Neural cell (in vitro differentiated cells): ENCODE data around the gene CEMIP. TPM values are rescaled to one million over a fixed set of nuclear protein-coding genes. Genes with fewer than 3 reads are reported as not detected.

Experiments used
- H2AFZ ChIP-seq: fragments of 200-600, 300-800 bp; sonication (generic), shearing (Covaris generic); 2 replicates; pipeline ENCODE4 v1.6.0; 2014; ENCODE audit warnings: low read depth, mild to moderate bottlenecking, antibody characterized with exemption, low read length, moderate library complexity
- H3F3A ChIP-seq: fragments of 200-600 bp; shearing (Covaris generic); 2 replicates; pipeline ENCODE4 v1.6.1; 2016; ENCODE audit warnings: mild to moderate bottlenecking, moderate library complexity, mixed read lengths, antibody characterized with exemption, low read length; ENCODE audit not compliant: insufficient read depth, poor library complexity, severe bottlenecking
- H3K27ac ChIP-seq: fragments of 200-600, 300-800 bp; sonication (generic), shearing (Covaris generic); 2 replicates; pipeline ENCODE4 v1.5.1; 2014; ENCODE audit warnings: mild to moderate bottlenecking, low read length, moderate library complexity
- H3K27me3 ChIP-seq: fragments of 300-800, 200-600 bp; sonication (generic), shearing (Covaris generic); 2 replicates; pipeline ENCODE4 v1.6.0; 2014; ENCODE audit warnings: mild to moderate bottlenecking, low read depth, low read length, moderate library complexity; ENCODE audit not compliant: insufficient read depth
- H3K36me3 ChIP-seq: fragments of 300-800, 200-600 bp; sonication (generic), shearing (Covaris generic); 2 replicates; pipeline ENCODE4 v1.5.1; 2014; ENCODE audit warnings: mild to moderate bottlenecking, antibody characterized with exemption, low read length, moderate library complexity; ENCODE audit not compliant: insufficient read depth
- H3K4me2 ChIP-seq: fragments of 300-800, 200-600 bp; sonication (generic), shearing (Covaris generic); 2 replicates; pipeline ENCODE4 v1.6.0; 2014; ENCODE audit warnings: mild to moderate bottlenecking, low read length
- H3K4me3 ChIP-seq: fragments of 300-800, 200-600 bp; sonication (generic), shearing (Covaris generic); 2 replicates; pipeline ENCODE4 v1.5.1; 2014; ENCODE audit warnings: mild to moderate bottlenecking, low read length, moderate library complexity
- H3K79me2 ChIP-seq: fragments of 200-600 bp; shearing (Covaris generic); replicated peaks from 2 replicates; pipeline ENCODE4 v1.6.0; 2014; ENCODE audit warnings: mild to moderate bottlenecking, low read length, moderate library complexity; ENCODE audit not compliant: insufficient read depth
- H3K9ac ChIP-seq: fragments of 300-800, 200-600 bp; sonication (generic), shearing (Covaris generic); 2 replicates; pipeline ENCODE4 v1.6.1; 2016; ENCODE audit warnings: mild to moderate bottlenecking, low read length, mixed read lengths
- H3K9me2 ChIP-seq: fragments of 200-600 bp; shearing (Covaris generic); 2 replicates; pipeline ENCODE4 v1.6.1; 2016; ENCODE audit warnings: mild to moderate bottlenecking, low read length, mixed read lengths; ENCODE audit not compliant: insufficient read depth
- H3K9me3 ChIP-seq: fragments of 200-600, 300-800 bp; sonication (generic), shearing (Covaris generic); 2 replicates; pipeline ENCODE4 v1.6.1; 2016; ENCODE audit warnings: mild to moderate bottlenecking, mixed run types, low read length, moderate library complexity, mixed read lengths
- H4K20me1 ChIP-seq: fragments of 200-600 bp; shearing (Covaris generic); 2 replicates; pipeline ENCODE4 v1.6.1; 2016; ENCODE audit warnings: mild to moderate bottlenecking, mixed run types; ENCODE audit not compliant: insufficient read depth
- EP300 ChIP-seq: fragments of 450-650 bp; conservative IDR thresholded peaks from 2 replicates; pipeline ENCODE4 v1.6.1; 2014; ENCODE audit warnings: antibody characterized with exemption, mild to moderate bottlenecking, moderate library complexity; ENCODE audit not compliant: poor library complexity, severe bottlenecking
- EZH2 ChIP-seq: fragments of 200-600, 300-800 bp; shearing (Covaris generic), sonication (generic); IDR thresholded peaks from 2 replicates; pipeline ENCODE4 v1.6.1; 2014; ENCODE audit warnings: antibody characterized with exemption, low read length, borderline replicate concordance, mild to moderate bottlenecking; ENCODE audit not compliant: insufficient read depth, poor library complexity, severe bottlenecking
- MXI1 ChIP-seq: fragments of 450-650 bp; conservative IDR thresholded peaks from 2 replicates; pipeline ENCODE4 v1.6.1; 2014; ENCODE audit warnings: antibody characterized with exemption, mild to moderate bottlenecking; ENCODE audit not compliant: poor library complexity, severe bottlenecking
- POLR2AphosphoS5 ChIP-seq: IDR thresholded peaks from 2 replicates; pipeline ENCODE4 v1.6.1; 2012
- RAD21 ChIP-seq: fragments of 450-650 bp; conservative IDR thresholded peaks from 2 replicates; pipeline ENCODE4 v1.6.1; 2014; ENCODE audit warnings: antibody characterized with exemption, mild to moderate bottlenecking, moderate library complexity
- SMC3 ChIP-seq: fragments of 450-650 bp; conservative IDR thresholded peaks from 2 replicates; pipeline ENCODE4 v1.6.1; 2014; ENCODE audit warnings: antibody characterized with exemption, mild to moderate bottlenecking, moderate library complexity; ENCODE audit not compliant: poor library complexity
- TAF1 ChIP-seq: IDR thresholded peaks from 2 replicates; pipeline ENCODE4 v1.6.1; 2012; ENCODE audit warnings: low read depth
- polyA plus RNA-seq: library from polyadenylated mRNA; depleted of rRNA; stranded (reverse); fragments of >200 nt; gene quantifications from 2 replicates; pipeline ENCODE4 v1.2.3, GENCODE V29; 2014
- TF ChIP-seq, protein P1 (sequence below): fragments of 450-650 bp; IDR thresholded peaks from 2 replicates; pipeline ENCODE4 v1.5.1; 2014; ENCODE audit warnings: antibody characterized with exemption, mild to moderate bottlenecking, moderate library complexity; ENCODE audit not compliant: poor library complexity, severe bottlenecking
- TF ChIP-seq, protein P2 (sequence below): IDR thresholded peaks from 2 replicates; pipeline ENCODE4 v1.6.1; 2012; ENCODE audit warnings: borderline replicate concordance

The CEMIP gene
- polyA plus RNA-seq, 1 donor from 2014 or later, result 0.04 TPM

DNA sequence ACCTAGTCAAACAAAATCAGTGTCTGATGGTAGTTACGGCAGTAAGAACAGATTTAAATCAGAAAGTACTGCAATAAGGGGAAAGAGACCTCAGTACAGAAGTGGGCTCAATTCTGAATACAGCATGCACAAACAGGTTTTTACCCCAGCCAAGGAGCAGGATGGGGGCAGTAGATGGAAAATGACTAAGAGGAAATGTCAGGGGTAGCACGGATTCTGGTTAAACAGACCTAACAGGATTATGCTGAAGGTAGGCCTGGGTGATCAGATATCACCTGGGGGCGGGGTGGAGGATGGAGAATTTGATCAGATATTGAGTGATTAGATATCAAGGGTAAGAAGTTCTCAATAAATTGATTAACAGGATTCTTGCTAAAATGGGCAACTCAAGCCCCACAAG, 191.5 kb downstream of the CEMIP start:
- Histone ChIP-seq H4K20me1 (no peaks in the 10 kb centered on the region), H3F3A (no peaks in the 10 kb centered on the region), H3K4me2 (no peak overlapping the region), H3K4me3 (no peak overlapping the region), H3K9me3 (no peaks in the 10 kb centered on the region), H3K36me3 (no peaks in the 10 kb centered on the region), H3K27ac (no peak overlapping the region), H3K9me2 (no peaks in the 10 kb centered on the region), H2AFZ (no peak overlapping the region), H3K79me2 (no peaks in the 10 kb centered on the region), H3K9ac (no peak overlapping the region), H3K27me3 (no peaks in the 10 kb centered on the region)
- TF ChIP-seq RAD21, result no peak
- no peak for TF ChIP-seq EZH2
- no peak for TF ChIP-seq POLR2AphosphoS5
- TF ChIP-seq TAF1, result no peak
- TF ChIP-seq, protein P1, sequence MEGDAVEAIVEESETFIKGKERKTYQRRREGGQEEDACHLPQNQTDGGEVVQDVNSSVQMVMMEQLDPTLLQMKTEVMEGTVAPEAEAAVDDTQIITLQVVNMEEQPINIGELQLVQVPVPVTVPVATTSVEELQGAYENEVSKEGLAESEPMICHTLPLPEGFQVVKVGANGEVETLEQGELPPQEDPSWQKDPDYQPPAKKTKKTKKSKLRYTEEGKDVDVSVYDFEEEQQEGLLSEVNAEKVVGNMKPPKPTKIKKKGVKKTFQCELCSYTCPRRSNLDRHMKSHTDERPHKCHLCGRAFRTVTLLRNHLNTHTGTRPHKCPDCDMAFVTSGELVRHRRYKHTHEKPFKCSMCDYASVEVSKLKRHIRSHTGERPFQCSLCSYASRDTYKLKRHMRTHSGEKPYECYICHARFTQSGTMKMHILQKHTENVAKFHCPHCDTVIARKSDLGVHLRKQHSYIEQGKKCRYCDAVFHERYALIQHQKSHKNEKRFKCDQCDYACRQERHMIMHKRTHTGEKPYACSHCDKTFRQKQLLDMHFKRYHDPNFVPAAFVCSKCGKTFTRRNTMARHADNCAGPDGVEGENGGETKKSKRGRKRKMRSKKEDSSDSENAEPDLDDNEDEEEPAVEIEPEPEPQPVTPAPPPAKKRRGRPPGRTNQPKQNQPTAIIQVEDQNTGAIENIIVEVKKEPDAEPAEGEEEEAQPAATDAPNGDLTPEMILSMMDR, result no peak
- no peak for TF ChIP-seq MXI1
- no peak for TF ChIP-seq EP300
- TF ChIP-seq, protein P2, sequence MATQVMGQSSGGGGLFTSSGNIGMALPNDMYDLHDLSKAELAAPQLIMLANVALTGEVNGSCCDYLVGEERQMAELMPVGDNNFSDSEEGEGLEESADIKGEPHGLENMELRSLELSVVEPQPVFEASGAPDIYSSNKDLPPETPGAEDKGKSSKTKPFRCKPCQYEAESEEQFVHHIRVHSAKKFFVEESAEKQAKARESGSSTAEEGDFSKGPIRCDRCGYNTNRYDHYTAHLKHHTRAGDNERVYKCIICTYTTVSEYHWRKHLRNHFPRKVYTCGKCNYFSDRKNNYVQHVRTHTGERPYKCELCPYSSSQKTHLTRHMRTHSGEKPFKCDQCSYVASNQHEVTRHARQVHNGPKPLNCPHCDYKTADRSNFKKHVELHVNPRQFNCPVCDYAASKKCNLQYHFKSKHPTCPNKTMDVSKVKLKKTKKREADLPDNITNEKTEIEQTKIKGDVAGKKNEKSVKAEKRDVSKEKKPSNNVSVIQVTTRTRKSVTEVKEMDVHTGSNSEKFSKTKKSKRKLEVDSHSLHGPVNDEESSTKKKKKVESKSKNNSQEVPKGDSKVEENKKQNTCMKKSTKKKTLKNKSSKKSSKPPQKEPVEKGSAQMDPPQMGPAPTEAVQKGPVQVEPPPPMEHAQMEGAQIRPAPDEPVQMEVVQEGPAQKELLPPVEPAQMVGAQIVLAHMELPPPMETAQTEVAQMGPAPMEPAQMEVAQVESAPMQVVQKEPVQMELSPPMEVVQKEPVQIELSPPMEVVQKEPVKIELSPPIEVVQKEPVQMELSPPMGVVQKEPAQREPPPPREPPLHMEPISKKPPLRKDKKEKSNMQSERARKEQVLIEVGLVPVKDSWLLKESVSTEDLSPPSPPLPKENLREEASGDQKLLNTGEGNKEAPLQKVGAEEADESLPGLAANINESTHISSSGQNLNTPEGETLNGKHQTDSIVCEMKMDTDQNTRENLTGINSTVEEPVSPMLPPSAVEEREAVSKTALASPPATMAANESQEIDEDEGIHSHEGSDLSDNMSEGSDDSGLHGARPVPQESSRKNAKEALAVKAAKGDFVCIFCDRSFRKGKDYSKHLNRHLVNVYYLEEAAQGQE, result no peak
- TF ChIP-seq SMC3, result no peak

DNA sequence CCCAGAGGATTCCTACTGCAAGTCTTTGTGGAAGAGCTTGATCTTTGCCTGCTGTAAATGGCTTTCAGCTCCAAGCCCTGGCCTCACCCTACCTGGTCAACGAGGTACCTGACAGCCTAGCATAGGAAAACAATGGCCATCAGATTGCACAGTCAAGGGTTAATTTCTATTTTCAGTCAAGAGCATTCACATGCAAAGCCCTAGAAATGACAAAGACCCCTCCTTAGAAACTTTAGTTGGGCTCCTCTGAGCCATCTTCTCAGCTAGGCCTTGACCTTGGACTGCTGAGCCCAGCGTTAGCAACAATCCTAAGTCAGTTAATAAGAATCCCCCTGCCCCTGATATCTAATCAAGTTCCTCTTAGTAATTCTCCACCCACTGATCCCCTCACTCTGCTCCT, 192.0 kb downstream of the CEMIP start:
- no peak overlapping the region for H2AFZ ChIP-seq
- H3K27me3 ChIP-seq, result no peaks in the 10 kb centered on the region
- no peaks in the 10 kb centered on the region for H3K36me3 ChIP-seq
- H3K9ac ChIP-seq, result no peak overlapping the region
- no peaks in the 10 kb centered on the region for H4K20me1 ChIP-seq
- no peak overlapping the region for H3K4me3 ChIP-seq
- H3K9me3 ChIP-seq, result no peaks in the 10 kb centered on the region
- H3K4me2 ChIP-seq, result no peak overlapping the region
- no peaks in the 10 kb centered on the region for H3K9me2 ChIP-seq
- H3K27ac ChIP-seq, result no peak overlapping the region
- H3F3A ChIP-seq, result no peaks in the 10 kb centered on the region
- TF ChIP-seq RAD21 (no peak), EP300 (no peak), TAF1 (no peak), POLR2AphosphoS5 (no peak)
- H3K79me2 ChIP-seq, result no peaks in the 10 kb centered on the region

DNA sequence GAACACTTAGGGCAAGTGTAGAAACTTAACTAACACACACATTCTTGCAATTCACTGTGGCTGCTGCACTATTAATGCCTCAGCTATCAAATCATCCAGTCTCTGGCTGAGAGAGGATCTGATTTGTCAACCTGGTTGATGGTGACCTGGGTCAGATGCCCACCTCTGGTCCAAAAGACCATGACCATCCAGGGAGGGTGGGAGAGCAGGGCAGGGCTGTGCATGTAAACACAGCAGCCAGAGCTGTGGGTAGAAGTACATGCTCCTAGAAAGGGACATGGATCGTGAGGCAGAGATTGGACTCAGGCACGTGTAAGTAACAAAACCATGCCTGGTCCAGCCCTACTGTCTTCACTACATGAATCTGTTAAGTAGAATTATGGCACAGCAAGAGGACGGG, 193.1 kb downstream of the CEMIP start:
- Histone ChIP-seq H3K79me2 (no peaks in the 10 kb centered on the region), H3K9ac (no peak overlapping the region), H3K4me3 (no peak overlapping the region), H3K36me3 (no peaks in the 10 kb centered on the region), H3K27me3 (no peaks in the 10 kb centered on the region), H3F3A (no peaks in the 10 kb centered on the region), H4K20me1 (no peaks in the 10 kb centered on the region), H3K27ac (no peak overlapping the region), H2AFZ (no peak overlapping the region), H3K4me2 (no peak overlapping the region), H3K9me3 (no peaks in the 10 kb centered on the region), H3K9me2 (no peaks in the 10 kb centered on the region)
- TF ChIP-seq EP300 (no peak), TAF1 (no peak)
- TF ChIP-seq, protein P1, result no peak
